Esophagus muscularis mucosa (tissue), 3 donors: ENCODE data around the gene CHL1.

ENCODE experiments used
- CTCF ChIP-seq, 3 experiments: fragments of 200-600 bp in 2 of 3; fragments of 450-650 bp in 1 of 3; sonication (generic) in 2 of 3; IDR thresholded peaks; one replicate each; pipeline ENCODE4 v1.5.1; 2017 to 2019; ENCODE audit warnings: antibody characterized with exemption in 3 of 3, mild to moderate bottlenecking in 2 of 3, moderate library complexity in 1 of 3
- EP300 ChIP-seq: sonication (generic); formaldehyde crosslinking; IDR thresholded peaks from one replicate; pipeline ENCODE4 v1.6.1; 2017; ENCODE audit warnings: antibody characterized with exemption

- no peak for TF ChIP-seq CTCF (IDR thresholded peaks at IDR 0.05)
- TF ChIP-seq EP300: no peak
These were observed 166.2 kb downstream of the CHL1 start for GRCh38 chr3:362681-363338.
